Astrocyte of the cerebellum (primary cell): Measurements from ENCODE around the gene NEIL3.

ENCODE experiments used
- DNase-seq: peaks from one replicate; pipeline ENCODE4 v3.0.0-alpha.2; 2011; ENCODE audit warnings: low read depth
- H3K4me3 ChIP-seq: 2 replicates; pipeline ENCODE4 v1.5.1; 2011; ENCODE audit warnings: mild to moderate bottlenecking, low read depth, low read length, moderate library complexity
- CTCF ChIP-seq: IDR thresholded peaks from 2 replicates; pipeline ENCODE4 v1.5.1; 2012; ENCODE audit warnings: low read length, low read depth, moderate library complexity, mild to moderate bottlenecking; ENCODE audit errors: missing control alignments
- in situ Hi-C: cut with HindIII; loops from 2 replicates; pipeline ENCODE4 v1.10.0; 2017; ENCODE audit warnings: low sequenced_read_pairs

The NEIL3 gene

GRCh38 chr4:177385576-177386277, 76.1 kb downstream of the NEIL3 start:
- H3K4me3 ChIP-seq, result no peak overlapping the region
- TF ChIP-seq CTCF, result no peak
- DNase-seq, result no peak
- in situ Hi-C loops, result no loop called here

GRCh38 chr4:177386278-177386815, 76.7 kb downstream of the NEIL3 start:
- TF ChIP-seq CTCF, result no peak
- no peak for DNase-seq
- in situ Hi-C loops, result no loop called here
- no peak overlapping the region for H3K4me3 ChIP-seq

GRCh38 chr4:177391287-177391686, 81.6 kb downstream of the NEIL3 start:
- DNase-seq, result no peak
- H3K4me3 ChIP-seq, result no peak overlapping the region
- in situ Hi-C loops, result no loop called here
- no peak for TF ChIP-seq CTCF

- no peak for TF ChIP-seq CTCF
- in situ Hi-C loops, result no loop called here
- DNase-seq, result no peak
- no peak overlapping the region for H3K4me3 ChIP-seq
Observed at GRCh38 chr4:177391953-177392352, 82.3 kb downstream of the NEIL3 start.

GRCh38 chr4:177393236-177393635, 83.6 kb downstream of the NEIL3 start:
- DNase-seq, result no peak
- TF ChIP-seq CTCF, result no peak
- no peak overlapping the region for H3K4me3 ChIP-seq
- in situ Hi-C loops, result no loop called here

GRCh38 chr4:177396352-177396751, 86.7 kb downstream of the NEIL3 start:
- in situ Hi-C loops, result no loop called here
- no peak for TF ChIP-seq CTCF

More at GRCh38 chr4:177396352-177396751, 86.7 kb downstream of the NEIL3 start:
- DNase-seq, result no peak
- no peak overlapping the region for H3K4me3 ChIP-seq
